Limb (tissue), 2 donors: Measurements from ENCODE around the gene ADRA2B.
"Not testable (repeated sequence)": the region's sequence is repeated elsewhere in the genome, so short reads cannot be mapped to it uniquely, and the experiment has no call there.

ENCODE experiments used
- DNase-seq, 2 donors: peaks; one replicate each; pipeline ENCODE4 v3.0.0-alpha.2; 2016; ENCODE audit errors: extremely low spot score in 2 of 2

Gene ADRA2B

DNA sequence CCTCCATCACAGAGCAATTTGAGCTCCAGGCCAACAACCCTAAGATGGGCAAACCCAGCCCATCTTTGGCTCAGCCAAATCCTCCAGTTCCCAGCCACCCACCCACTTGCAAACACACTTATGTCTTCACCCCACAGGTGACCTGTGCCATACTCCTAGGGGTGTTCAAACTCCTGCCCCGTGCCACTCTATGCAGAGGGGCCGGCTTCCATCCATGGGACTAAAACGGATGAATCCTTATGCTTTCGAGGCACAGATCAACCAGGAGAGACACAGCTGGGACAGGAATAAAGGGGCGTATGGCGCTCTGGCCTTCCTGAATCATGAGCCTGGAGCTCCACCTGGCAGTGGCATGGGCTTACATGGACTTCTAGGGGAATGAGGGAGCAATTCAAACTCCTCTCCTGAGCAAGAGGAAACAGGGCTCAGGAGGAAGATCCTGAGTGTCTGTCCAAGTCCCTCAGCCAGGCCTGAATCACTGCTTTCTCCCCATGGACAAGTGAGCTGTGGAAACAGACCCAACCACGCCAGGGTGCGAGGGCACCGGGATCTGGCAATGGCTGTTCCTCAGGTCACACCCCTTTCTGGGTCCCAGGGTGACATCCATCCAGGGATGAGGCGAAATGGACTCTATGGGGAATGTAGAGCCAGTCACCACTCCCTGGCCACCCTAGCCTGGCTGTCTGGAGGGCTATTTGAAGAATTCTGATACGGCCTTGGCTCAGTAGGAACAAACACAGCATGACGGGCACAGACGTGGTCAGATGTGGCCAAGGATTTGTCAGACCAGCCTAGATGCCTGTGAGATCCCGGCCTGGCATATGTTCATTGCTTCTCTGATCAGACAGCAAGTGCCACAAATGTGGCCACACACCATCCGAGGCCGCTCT is 45.0 kb downstream of the ADRA2B start:
- not testable (repeated sequence) for DNase-seq

DNA sequence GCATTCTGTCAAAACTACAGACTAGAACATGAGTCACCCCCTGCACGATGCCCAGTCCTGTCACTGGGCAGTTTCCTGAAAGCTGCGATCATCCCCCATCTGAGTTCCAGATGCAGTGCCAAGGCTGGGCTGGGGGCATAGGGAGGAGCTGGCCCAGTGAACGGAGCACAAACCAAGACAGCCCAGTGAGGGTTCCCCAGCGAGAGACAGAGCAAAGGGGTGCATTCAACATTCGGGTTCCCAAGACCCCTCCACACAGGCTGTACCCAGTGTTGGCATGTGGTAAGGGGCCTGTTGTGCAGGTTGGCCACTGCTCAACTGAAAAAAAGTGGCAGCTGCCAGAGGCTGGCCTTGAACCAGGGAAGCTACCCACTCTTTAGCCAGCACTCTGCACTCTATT is 46.0 kb downstream of the ADRA2B start:
- not testable (repeated sequence) for DNase-seq

DNA sequence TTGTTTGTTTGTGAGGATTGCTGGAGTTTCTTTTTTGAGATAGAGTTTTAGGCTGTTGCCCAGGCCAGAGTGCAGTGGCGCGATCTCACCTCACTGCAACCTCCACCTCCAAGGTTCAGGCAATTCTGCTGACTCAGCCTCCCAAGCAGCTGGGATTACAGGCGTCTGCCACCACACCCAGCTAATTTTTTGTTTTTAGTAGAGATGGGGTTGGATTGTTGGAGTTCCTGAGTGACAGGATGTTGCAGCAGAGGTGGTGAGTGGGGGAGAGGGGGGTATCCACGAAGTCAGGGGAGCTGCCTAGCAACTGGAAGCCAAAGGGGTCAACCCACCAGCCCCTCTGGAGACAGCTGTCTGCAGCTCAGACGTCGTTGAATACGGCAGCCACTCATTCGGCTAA is 46.5 kb downstream of the ADRA2B start:
- DNase-seq, result not testable (repeated sequence)

DNA sequence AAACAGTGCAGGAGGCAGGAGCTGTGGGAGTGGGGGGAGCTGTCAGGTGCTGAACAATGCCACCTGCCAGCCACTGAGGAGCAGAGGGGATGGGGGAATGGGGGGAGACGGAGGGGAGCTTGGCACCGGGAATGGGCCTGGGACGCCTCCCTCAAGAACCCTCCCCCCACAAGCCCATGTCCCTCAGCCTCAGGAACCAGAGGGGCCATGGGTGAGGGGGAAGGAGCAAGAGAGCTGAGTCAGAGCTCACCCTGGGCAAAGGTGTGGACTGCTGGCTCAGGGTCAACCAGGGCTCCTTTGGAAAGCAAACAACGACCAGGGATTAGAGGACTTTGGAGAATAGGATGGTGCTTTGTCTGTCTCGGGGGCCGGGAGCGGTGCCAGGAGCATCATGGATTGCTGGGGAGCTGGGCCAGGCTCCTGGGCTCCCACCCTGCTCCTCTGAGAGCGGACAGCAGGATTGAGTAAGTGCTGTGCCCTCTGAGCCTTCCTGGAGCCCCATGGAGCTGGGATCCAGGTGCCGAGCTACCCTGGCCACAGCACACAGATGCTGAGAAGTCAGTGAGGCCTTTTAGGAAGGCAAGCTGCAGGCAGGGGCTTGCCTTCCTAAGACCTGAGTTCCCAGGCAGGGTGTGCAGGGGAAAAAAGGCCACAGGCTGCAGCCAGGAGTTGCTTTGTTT is 48.3 kb downstream of the ADRA2B start:
- peak in 1 of 2 donors; percentile 28 for DNase-seq

DNA sequence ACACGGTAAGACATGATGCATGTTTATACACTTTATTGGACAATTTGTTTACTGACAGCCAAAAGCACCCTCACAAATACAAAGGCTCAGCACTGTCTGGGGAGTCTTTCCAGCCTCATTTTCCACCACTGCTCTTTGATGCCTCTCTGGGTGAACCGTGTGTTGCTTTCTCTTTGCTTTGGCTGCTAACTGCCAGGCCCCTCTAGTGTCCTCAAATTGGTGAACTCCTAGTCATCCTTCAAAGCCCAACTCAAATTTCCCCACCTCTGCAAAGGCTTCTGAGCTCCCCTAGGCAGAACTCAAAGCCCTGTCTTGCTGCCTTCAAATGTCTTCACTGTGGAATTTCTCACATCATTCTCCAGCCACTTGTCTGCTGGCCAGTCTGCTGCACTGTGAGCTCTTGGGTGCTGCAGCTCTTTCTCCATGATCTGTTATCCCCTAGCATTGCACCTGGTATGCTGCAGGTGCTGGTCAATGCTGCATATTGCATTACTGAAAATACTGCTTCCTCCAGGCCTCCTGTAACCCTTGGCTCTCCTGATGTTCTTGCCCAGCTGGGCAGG is 49.2 kb downstream of the ADRA2B start:
- not testable (repeated sequence) for DNase-seq

DNA sequence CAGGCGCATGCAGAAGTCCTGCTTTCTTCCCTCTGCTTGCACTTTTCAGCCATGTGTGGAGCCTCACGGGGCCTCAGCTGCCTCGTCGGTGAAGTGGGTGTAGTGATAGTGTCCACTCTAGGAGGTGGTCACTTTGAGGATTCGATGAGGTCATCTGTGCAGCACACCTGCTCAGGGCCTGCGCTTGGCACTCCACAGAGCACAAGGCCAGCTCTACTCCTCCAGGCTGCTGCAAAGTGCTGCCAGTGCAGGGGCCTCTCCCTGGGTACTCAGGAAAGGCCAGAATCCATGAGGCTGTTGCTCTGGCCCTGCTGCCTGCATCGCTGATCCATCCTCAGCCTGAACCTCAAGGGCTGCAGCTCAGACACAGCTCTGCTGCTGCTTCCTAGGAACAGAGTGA is 49.9 kb downstream of the ADRA2B start:
- not testable (repeated sequence) for DNase-seq

DNA sequence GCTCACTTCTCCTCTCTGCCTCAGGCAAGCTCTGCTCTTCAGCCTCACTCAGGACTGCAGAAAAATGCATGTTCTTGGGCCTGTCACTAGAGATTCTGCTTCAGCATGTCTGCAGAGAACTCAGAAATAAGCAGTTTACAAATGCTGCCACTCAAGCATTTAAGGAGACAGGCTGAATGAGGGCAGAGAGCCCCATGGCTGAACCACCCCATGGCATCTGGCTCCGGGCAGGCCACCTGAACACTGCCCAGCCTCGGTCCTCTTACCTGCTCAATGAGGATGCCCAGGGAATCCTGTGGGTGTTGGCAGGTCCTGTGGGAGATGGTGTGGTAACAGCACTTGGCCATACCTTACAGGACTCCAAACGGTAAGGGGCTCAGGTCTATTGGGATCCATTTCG is 50.4 kb downstream of the ADRA2B start:
- not testable (repeated sequence) for DNase-seq

DNA sequence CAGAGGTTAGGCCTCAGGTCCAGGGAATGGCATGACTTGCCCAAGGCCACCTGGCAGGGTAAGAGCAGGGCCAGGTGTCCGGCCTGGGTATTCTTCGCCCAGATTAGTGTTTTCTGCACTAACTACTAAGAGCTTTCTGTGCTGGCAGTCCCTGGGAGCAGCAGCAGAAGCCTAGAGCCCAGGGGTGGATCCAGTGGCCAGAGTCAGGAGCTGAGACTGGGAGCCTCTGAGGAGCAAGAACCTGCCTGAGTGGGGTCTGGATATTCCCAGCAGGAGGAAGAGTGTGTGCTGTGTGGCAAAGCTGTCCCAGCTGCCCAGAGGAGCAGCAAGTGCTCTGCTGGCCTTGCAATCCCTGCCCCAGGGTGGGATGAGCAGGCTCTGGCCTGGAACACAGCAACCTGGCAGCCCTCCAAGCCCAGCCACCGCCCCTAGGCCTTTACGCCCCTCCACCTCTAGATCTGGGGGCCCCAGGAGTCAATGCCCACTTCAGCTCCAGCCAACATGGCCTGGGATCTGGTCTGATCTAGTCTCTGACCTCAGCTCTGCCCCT is 50.9 kb downstream of the ADRA2B start:
- peak in 1 of 2 donors; percentile 23 for DNase-seq

DNA sequence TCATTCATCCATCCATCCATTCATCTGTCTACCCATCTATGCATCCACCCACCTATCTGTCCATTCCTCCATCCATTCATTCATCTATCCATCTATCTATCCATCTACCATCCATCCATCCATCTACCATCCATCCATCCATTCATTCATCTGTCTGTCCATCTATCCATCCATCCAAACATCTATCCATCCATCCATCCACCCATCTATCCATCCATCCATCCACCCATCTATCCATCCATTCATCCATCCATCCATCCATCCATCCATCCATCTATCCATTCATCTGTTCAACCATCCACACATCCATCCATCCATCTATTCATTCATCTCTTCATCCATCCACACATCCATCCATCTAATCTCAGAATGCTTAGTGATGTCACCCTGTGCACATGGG is 51.6 kb downstream of the ADRA2B start:
- DNase-seq, result not testable (repeated sequence)

DNA sequence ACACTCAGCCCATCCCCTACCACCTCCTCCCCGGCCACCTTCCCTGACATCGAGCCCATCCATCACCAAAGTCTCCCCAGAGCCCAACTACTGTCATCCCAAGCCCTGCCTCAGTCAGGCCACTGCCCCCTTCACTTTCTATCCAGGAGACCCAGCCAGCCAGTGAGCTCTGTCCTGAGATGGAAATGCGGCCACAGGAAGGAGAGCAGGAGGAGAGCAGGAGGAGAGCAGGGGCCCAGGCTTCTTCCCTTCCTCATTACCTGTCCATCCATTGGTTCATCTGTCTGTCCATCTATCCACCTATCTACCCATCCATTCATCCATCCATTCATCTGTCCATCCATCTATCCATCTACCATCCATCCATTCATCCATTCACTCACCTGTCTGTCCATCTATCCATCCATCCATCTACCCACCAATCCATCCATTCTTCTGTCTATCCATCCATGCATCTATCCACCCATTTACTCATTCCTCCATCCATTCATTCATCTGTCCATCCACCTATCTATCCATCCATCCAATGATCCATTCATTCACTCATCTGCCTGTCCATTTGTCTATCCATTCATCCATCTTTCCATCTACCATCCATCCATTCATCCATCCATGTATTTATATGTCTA is 52.2 kb downstream of the ADRA2B start:
- not testable (repeated sequence) for DNase-seq

DNA sequence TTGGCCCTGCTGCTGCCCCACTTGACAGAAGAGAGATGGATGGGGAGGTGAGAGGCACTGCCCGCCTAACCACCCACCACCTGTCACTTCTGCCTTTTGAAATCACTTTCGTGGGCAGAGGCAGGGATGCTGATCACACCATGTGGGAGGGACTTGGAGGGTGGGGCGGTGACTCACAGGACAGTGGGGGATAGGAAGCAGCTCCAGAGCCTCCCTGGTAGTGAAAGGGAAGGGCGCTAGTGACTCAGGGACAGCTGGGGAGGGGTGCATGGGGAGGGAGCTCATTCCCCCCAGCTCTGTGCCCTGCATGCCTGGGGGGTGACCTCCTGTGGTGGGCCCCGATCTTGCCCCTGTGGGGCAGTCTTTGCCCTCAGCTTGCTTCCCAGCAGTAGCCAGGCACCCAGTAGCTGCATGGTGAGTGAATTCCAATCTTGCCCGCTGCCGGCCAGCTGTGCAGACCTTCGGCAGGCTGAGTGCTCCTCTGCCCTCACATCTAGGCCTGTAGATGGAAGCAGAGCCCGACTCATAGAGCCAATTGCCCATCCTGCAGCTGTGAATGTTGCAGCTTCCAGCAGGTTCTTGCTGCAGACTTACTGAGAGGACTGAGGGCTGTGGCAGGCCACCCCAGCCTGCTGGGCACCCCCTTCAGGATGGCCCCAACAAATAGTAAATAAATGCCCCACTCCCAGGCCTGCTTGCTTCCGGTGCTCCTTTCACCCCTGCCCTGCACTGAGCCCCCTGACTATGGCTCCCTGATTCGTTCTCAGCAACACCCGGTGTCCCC is 53.1 kb downstream of the ADRA2B start:
- DNase-seq, result peak in 1 of 2 donors; percentile 26
